ENCODE results near the gene RERE.

The RERE gene

DNA sequence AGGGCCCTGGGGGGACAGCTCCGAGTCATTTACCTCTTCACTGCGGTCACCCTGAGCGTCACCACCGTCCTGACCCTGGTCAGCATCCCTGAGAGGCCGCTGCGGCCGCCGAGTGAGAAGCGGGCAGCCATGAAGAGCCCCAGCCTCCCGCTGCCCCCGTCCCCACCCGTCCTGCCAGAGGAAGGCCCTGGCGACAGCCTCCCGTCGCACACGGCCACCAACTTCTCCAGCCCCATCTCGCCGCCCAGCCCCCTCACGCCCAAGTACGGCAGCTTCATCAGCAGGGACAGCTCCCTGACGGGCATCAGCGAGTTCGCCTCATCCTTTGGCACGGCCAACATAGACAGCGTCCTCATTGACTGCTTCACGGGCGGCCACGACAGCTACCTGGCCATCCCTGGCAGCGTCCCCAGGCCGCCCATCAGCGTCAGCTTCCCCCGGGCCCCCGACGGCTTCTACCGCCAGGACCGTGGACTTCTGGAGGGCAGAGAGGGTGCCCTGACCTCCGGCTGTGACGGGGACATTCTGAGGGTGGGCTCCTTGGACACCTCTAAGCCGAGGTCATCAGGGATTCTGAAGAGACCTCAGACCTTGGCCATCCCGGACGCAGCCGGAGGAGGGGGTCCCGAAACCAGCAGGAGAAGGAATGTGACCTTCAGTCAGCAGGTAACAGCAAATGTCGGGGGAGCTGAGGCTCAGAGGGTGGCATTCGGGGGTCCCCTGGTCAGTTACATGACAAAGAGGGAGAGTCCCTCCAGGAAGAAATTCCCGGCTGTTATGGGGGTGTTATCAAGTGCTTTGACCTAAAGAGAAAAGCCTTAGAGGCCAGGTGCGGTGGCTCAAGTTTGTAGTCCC is 486.9 kb downstream of the RERE start:
- no peaks in the 10 kb centered on the region for H4K20me1 ChIP-seq (ENCODE audit: control insufficient read depth, insufficient read depth, low read depth, low read length)
- no peaks in the 10 kb centered on the region for H3K9me3 ChIP-seq (ENCODE audit: control insufficient read depth, insufficient read depth, low read length)
- H3K79me2 ChIP-seq (ENCODE audit: control insufficient read depth, low read length): no peaks in the 10 kb centered on the region
- no peak overlapping the region for H3K27ac ChIP-seq (ENCODE audit: low read depth, low read length)
- no peak overlapping the region for H3K4me3 ChIP-seq (ENCODE audit: low read length)
- no peaks in the 10 kb centered on the region for H3K4me1 ChIP-seq (ENCODE audit: control insufficient read depth, low read length)
- no peak overlapping the region for H3K4me2 ChIP-seq (ENCODE audit: low read length)
- no peaks in the 10 kb centered on the region for H3F3A ChIP-seq (ENCODE audit: control insufficient read depth, insufficient read depth)
- no peaks in the 10 kb centered on the region for H3K27me3 ChIP-seq (ENCODE audit: control insufficient read depth, low read length)
- H3K36me3 ChIP-seq (ENCODE audit: control insufficient read depth, low read length): no peaks in the 10 kb centered on the region
- TF ChIP-seq EZH2phosphoT487 (IDR thresholded peaks at IDR 0.05; ENCODE audit: borderline replicate concordance, low read length) (no peak), CTCF (IDR thresholded peaks at IDR 0.05; ENCODE audit: low read depth, low read length, poor library complexity, severe bottlenecking) (no peak)
- no peaks in the 10 kb centered on the region for H3K9me2 ChIP-seq (replicated peaks; ENCODE audit: control insufficient read depth, low read length)

GRCh38 chr1:8329858-8330257 is 487.6 kb downstream of the RERE start:
- H3K4me3 ChIP-seq (ENCODE audit: low read length): no peak overlapping the region
- H3K4me1 ChIP-seq (ENCODE audit: control insufficient read depth, low read length): no peaks in the 10 kb centered on the region
- no peaks in the 10 kb centered on the region for H3K36me3 ChIP-seq (ENCODE audit: control insufficient read depth, low read length)
- no peak overlapping the region for H3K27ac ChIP-seq (ENCODE audit: low read depth, low read length)
- H3K79me2 ChIP-seq (ENCODE audit: control insufficient read depth, low read length): no peaks in the 10 kb centered on the region
- no peak overlapping the region for H3K4me2 ChIP-seq (ENCODE audit: low read length)
- no peak for TF ChIP-seq CTCF (IDR thresholded peaks at IDR 0.05; ENCODE audit: low read depth, low read length, poor library complexity, severe bottlenecking)
- H3K9me2 ChIP-seq (replicated peaks; ENCODE audit: control insufficient read depth, low read length): no peaks in the 10 kb centered on the region
- H3K27me3 ChIP-seq (ENCODE audit: control insufficient read depth, low read length): no peaks in the 10 kb centered on the region
- no peaks in the 10 kb centered on the region for H3K9me3 ChIP-seq (ENCODE audit: control insufficient read depth, insufficient read depth, low read length)
- no peaks in the 10 kb centered on the region for H3F3A ChIP-seq (ENCODE audit: control insufficient read depth, insufficient read depth)
- H4K20me1 ChIP-seq (ENCODE audit: control insufficient read depth, insufficient read depth, low read depth, low read length): no peaks in the 10 kb centered on the region

GRCh38 chr1:8329439-8329838 is 488.0 kb downstream of the RERE start:
- Histone ChIP-seq H3K36me3 (ENCODE audit: control insufficient read depth, low read length) (no peaks in the 10 kb centered on the region), H4K20me1 (ENCODE audit: control insufficient read depth, insufficient read depth, low read depth, low read length) (no peaks in the 10 kb centered on the region), H3K9me3 (ENCODE audit: control insufficient read depth, insufficient read depth, low read length) (no peaks in the 10 kb centered on the region), H3K4me2 (ENCODE audit: low read length) (no peak overlapping the region), H3K79me2 (ENCODE audit: control insufficient read depth, low read length) (no peaks in the 10 kb centered on the region), H3K4me1 (ENCODE audit: control insufficient read depth, low read length) (no peaks in the 10 kb centered on the region), H3K27ac (ENCODE audit: low read depth, low read length) (no peak overlapping the region), H3K27me3 (ENCODE audit: control insufficient read depth, low read length) (no peaks in the 10 kb centered on the region), H3K9me2 (replicated peaks; ENCODE audit: control insufficient read depth, low read length) (no peaks in the 10 kb centered on the region), H3F3A (ENCODE audit: control insufficient read depth, insufficient read depth) (no peaks in the 10 kb centered on the region), H3K4me3 (ENCODE audit: low read length) (no peak overlapping the region)
- TF ChIP-seq CTCF (IDR thresholded peaks at IDR 0.05; ENCODE audit: low read depth, low read length, poor library complexity, severe bottlenecking) (no peak), EZH2phosphoT487 (IDR thresholded peaks at IDR 0.05; ENCODE audit: borderline replicate concordance, low read length) (no peak)
